Skin of body (tissue), 2 donors: ENCODE measurements around the gene MAST4. TPM values are rescaled to one million over a fixed set of nuclear protein-coding genes. Genes with fewer than 3 reads are reported as not detected.

Experiments
- DNase-seq: peaks from one replicate; lab custom pipeline; 2025; lab: John Stamatoyannopoulos, UW
- total RNA-seq: library from RNA; depleted of rRNA; stranded (reverse); fragments of >200 nt; gene quantifications from one replicate; pipeline ENCODE4 v1.2.3, GENCODE V29; 2014

Gene MAST4
- total RNA-seq, 1 donor from 2014 or later: 39.6 TPM

GRCh38 chr5:66958980-66959641 lies 362.9 kb downstream of the MAST4 start:
- peak; percentile 68 for DNase-seq

GRCh38 chr5:66959653-66960052 lies 363.5 kb downstream of the MAST4 start:
- DNase-seq: peak; percentile 42

DNA sequence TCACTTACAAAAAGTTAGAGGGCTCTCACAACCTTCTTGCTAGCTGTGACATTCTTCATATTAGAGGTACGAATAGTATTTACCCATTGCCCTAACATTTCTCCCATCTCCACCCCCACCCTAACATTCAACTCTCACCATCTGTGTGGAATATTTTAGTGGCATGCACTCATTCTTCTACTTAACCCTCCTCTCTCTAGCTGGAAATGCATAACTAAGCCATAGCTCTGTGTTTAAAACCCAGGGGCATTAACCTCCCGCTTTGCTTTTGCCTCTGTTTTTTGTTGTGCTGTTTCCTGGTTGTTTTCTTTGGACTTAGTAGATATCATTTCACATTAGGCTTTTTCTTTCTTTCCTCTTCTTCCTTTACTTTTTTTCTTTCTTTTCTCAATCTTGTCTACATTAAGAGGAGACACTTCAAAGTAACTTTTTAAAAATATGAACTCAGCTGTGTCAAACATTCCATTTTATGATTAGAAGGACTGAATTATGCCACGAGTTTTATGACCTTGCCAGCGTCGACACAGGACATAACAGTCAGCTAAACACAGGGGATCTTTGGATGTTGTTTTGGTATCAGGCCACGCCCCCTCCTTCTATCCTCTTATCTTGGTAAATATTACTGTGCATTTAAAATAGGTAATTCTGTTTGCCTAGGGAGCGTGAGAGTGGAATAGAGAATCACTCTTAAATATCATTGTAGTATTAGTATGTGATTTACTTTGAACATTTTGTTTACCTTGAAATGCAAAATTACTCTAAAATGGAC lies 364.4 kb downstream of the MAST4 start:
- peak; percentile 49 for DNase-seq

DNA sequence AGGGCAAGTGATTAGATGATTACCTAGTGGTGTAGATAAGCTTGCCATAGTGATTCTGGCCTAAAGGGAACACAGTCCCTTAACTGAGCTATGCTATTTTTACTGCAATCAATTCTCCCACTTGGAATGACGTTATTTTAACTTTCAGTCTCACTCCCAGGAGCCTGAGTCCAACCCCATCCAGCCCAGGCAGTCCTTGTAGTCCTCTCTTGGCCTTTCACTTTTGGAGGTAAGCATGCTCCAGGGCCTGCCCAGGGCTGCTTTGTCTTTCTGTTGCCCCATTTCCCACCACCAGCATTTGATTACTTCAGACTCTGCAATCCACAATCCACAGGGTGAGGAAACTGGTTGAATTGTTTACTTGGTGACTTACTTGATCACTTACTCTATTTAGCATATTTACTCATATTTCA lies 367.4 kb downstream of the MAST4 start:
- DNase-seq: no peak

DNA sequence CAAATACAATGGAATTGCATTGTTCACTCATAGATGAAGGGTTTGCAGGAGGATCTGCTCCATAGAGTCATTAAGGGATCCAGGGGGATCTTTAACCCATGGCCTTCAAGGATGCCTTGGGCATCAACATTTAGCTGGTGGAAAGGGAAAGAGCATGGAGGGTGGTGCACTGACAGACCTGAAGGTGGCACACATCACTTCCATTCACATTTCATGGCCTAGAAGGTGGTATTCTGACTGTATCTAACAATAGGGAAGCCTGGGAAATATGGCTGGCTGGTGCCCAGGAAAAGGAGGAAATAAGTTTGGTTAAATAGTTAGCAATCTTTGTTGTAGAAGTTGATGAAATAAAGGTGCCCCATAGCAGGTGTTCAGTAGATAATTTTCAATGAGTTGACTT lies 370.2 kb downstream of the MAST4 start:
- DNase-seq: no peak

GRCh38 chr5:66967102-66967501 lies 370.9 kb downstream of the MAST4 start:
- no peak for DNase-seq

GRCh38 chr5:66967826-66968262 lies 371.7 kb downstream of the MAST4 start:
- no peak for DNase-seq

GRCh38 chr5:66969484-66969883 lies 373.3 kb downstream of the MAST4 start:
- no peak for DNase-seq

GRCh38 chr5:66969963-66970362 lies 373.8 kb downstream of the MAST4 start:
- no peak for DNase-seq

- no peak for DNase-seq
Measured at GRCh38 chr5:66972004-66972403, 375.8 kb downstream of the MAST4 start.

- no peak for DNase-seq
Measured at GRCh38 chr5:66974256-66974655, 378.1 kb downstream of the MAST4 start.

DNA sequence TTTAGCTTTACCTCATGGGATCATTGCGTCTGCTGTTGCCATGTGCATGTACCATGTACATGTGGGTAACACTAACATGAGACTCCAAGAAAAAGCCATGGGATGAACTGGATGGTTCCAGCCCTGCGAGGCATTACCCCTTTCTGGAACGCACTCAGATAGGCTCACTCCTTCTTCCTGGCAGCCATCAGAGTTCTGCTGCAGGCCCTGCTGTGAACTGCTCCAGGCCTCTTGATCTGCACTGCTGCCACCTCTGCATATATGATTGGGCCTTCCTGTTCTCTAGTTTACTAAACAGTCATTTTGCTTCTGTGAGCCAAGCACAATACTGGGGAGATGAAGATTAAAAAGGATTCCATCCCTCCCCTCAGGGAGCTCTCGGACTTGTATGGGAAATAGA lies 379.9 kb downstream of the MAST4 start:
- DNase-seq: no peak

DNA sequence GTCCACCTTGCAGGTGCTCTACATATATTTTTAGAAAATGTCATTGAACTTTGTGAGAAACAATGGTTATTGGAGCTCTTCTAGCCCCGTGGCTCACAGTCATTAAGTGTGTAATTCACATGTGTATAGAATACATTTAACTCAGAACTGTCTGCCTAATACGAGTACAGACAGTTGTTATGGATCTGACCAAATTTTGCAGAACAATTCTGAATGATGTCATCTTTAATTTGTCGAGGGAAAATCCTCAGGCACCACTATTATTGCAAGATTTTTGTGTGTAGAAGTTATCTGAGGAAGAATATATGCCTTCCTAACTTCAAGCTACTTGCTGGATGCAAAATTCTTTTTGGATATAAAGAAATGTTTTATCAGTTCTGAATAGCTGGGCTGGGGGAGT lies 383.5 kb downstream of the MAST4 start:
- no peak for DNase-seq

- no peak for DNase-seq
Measured at GRCh38 chr5:66981266-66982055, 385.3 kb downstream of the MAST4 start.

DNA sequence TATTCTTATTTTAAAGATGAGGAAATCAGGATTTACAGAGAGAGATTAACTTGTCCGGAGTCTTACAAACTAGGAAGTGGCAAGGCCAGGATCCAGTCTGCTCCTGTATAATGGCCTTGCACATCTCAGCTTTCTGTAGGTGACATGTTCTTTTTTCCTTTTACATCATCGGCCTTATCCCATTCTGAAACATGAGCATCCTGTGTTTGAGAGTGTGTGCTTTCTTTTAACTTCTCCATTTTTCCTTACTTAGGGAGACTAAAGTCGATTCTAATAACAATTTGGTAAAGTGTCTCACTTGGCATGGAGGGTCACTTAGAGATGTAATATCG lies 385.8 kb downstream of the MAST4 start:
- no peak for DNase-seq

GRCh38 chr5:66982470-66982869 lies 386.3 kb downstream of the MAST4 start:
- no peak for DNase-seq

GRCh38 chr5:66985417-66985816 lies 389.2 kb downstream of the MAST4 start:
- no peak for DNase-seq

GRCh38 chr5:66986009-66986408 lies 389.8 kb downstream of the MAST4 start:
- DNase-seq: no peak

GRCh38 chr5:66986534-66986933 lies 390.3 kb downstream of the MAST4 start:
- DNase-seq: no peak

- DNase-seq: no peak
Measured at GRCh38 chr5:66987126-66987525, 390.9 kb downstream of the MAST4 start.

GRCh38 chr5:66987540-66987939 lies 391.3 kb downstream of the MAST4 start:
- no peak for DNase-seq
